GM18499 (cell line): Measurements from ENCODE around the gene PLGLB1.
"Not testable (repeated sequence)": the region's sequence is repeated elsewhere in the genome, so short reads cannot be mapped to it uniquely, and the experiment has no call there.

ENCODE experiments used
- ATAC-seq: cut with Tn5 transposase; IDR thresholded peaks from one replicate; pipeline ENCODE4 v1.9.1; 2021; ENCODE audit warnings: moderate number of reproducible peaks; ENCODE audit not compliant: insufficient read depth, unreplicated experiment

Gene PLGLB1

GRCh38 chr2:87021744-87022143, at the start of gene PLGLB1:
TSS of gene PLGLB1 (minus strand) at chr2:87021844. CDS start at chr2:87021783, 61 bp downstream.
- not testable (repeated sequence) for ATAC-seq

GRCh38 chr2:87064305-87064704, 42.7 kb upstream of the PLGLB1 start:
- not testable (repeated sequence) for ATAC-seq

DNA sequence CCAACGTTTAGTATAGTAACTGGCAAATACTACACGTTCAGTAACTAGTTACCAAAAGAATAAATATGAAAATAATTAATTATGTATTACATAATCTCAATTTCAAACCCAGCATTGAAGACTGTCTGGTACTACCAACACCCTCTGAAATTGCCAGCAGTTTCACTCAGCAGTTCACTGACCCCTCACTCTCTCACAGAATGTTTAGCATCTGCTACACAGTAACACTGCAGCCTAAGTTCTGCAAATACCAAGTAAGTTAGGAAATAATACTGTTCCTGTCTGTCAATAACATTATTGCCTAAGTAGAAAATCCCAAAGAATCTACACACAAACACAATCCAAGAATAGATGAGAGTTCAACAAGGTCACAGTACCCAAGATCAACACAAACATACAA, 41.8 kb upstream of the PLGLB1 start:
- ATAC-seq = not testable (repeated sequence)

- ATAC-seq = not testable (repeated sequence)
Observed at GRCh38 chr2:87061519-87061918, 39.9 kb upstream of the PLGLB1 start.

GRCh38 chr2:87057606-87058005, 36.0 kb upstream of the PLGLB1 start:
- not testable (repeated sequence) for ATAC-seq

DNA sequence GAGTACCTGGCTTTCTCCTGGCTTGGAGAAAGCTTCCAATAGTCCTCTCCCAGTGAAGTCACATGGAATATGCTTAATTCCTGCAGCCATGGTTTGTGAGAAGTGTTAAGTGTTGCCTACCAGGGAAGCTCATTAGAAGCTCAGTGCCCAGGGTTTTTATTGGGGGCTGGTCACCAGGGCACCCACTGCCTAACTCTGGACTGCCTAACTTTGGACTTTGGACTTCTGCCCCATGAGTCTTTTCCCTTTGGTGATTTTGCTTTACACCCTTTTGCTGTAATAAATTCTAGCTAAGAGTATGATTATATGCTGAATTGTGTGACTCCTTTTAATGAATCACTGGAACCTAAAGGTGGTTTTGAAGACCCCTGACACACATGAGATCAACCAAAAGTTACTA, 35.2 kb upstream of the PLGLB1 start:
- not testable (repeated sequence) for ATAC-seq

DNA sequence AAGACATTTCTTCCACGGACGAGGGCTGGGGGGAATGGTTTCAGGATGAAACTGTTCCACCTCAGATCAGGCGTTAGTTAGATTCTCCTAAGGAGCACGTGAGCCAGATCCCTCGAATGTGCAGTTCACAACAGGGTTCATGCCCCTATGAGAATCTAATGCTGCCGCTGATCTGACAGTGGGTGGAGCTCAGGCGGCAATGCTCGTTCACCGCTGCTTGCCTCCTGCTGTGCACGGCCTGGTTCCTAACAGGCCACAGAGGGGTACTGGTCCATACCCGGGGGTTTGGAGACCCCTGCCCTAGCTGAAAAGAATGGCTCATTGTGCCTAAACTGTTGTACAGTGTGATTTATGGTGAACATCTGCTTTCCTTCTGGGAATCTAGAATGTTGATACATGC, 34.8 kb upstream of the PLGLB1 start:
- not testable (repeated sequence) for ATAC-seq

DNA sequence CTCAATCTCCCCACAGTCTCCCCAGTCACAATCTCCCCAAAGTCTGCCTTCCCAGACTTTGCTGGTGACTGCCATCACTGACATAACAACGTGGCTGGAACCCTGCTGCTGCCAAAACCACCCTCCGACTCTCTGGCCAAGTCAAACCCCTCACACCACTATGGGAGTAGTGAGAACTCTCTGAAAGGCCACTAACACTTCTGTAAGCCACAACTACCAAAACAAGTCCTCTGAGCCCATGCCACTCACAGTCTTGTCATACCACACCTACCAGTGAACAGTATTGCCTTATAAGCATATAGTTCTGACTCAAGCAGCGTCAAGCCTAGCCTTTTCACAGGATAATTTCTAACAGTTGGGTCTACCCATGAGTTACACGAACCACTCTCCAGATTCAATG, 32.7 kb upstream of the PLGLB1 start:
- ATAC-seq = not testable (repeated sequence)

GRCh38 chr2:87041321-87041978, 19.8 kb upstream of the PLGLB1 start:
- not testable (repeated sequence) for ATAC-seq

DNA sequence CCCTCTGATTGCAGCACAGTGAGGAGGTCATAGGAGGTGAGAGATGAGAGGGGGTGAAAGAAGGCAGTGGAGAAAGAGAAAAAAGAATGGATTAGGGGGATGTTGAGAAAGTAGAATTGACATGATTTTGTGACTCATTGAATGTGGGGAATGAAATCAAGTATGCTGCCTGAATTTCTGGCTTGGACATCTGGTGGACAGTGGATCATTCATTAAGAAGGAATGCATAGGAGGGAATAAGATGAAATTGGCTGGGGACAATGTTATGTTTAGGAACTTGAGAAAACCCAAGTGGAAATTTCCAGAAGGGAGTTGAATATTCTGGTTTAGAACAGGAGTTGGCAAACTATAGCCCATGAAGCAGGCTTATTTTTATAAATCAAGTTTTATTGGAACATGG, 7.0 kb upstream of the PLGLB1 start:
- ATAC-seq = not testable (repeated sequence)

GRCh38 chr2:87026816-87027215, 5.2 kb upstream of the PLGLB1 start:
- not testable (repeated sequence) for ATAC-seq

GRCh38 chr2:87025927-87026326, 4.3 kb upstream of the PLGLB1 start:
- ATAC-seq = not testable (repeated sequence)

DNA sequence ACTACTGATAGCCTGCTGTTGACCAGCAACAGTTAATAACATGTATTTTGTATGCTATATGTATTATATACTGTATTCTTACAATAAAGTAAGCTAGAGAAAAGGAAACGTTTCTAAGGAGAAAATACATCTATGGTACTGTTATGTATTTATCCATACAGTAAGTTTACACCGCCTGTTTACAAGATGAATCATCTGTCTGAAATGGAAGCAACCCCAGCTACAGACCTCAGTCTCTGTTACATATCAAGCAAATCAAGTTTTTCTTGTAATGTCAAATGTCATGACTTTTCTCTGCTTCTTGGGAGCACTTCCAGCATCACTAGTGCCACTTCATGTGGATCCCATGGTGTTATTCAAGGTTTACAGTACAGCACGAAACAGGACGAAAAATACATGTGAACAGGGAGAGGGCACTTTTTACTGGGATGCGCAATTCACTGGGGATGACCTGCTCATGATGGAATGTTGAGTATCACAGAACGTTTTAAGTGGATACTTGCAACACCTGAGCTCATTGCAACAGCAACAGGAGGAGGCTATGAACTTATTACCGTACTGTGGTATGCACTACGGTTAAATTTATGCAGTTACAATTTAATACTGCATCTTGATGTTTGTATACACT, 2.5 kb upstream of the PLGLB1 start:
- ATAC-seq = not testable (repeated sequence)

- ATAC-seq = not testable (repeated sequence)
Observed at GRCh38 chr2:87021043-87021442, 601 bp downstream of the PLGLB1 start.

- ATAC-seq = not testable (repeated sequence)
Observed at GRCh38 chr2:87019053-87019452, 2.6 kb downstream of the PLGLB1 start.

DNA sequence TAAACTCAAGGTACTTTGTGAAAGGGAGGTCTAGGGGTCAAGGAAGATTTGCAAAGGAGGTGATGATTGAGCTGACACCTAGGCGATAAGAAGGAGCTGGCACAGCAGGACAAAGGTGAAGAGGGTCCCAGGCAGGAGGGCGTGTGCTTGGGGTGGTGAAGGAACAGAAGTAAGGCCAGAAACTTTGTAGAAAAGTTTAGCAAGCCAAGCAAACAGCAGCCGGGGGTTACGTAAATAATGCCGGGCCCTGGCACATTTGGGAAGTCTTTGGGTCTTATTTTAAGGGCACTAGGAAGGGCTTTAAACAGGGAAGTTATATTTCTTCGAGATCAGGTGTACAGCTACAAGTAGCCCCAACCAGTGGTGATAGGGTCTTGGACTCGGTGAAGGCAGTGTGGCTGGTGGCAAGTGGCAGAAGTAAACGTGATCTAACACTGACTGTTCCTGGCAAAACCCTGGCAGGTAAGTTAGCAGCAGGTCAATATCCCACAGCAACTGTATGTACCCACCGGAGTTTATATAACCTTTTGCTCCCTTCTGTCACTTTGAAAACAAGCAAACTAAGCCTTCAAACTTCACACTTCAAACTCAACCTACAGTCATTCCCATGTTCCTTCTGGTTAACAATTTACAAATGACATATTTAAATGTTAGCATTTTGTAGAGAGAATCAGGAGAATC, 7.0 kb downstream of the PLGLB1 start:
- not testable (repeated sequence) for ATAC-seq

DNA sequence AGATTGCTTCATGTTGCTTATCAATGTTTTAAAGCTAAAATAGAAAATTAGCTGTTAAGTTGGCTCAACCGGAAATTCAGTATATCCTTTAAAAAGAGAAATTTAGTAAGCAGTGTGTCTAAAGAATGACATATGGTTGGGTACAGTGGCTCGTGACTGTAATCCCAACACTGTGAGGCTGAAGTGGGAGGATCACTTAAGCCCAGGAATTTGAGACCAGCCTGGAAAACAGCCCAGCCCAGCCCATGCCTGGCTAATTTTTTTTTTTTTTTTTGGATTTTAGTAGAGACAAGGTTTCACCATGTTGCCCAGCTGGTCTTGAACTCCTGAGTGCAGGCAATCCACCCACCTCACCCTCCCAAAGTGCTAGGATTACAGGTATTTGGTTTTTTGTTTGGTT, 17.2 kb downstream of the PLGLB1 start:
- not testable (repeated sequence) for ATAC-seq
